Urinary bladder (tissue), 4 donors: Measurements from ENCODE around the gene IER3. TPM values are rescaled to one million over a fixed set of nuclear protein-coding genes. Genes with fewer than 3 reads are reported as not detected.
A peak's percentile ranks its signal among the peaks of the same experiment; 100 is the strongest.
"Not testable (repeated sequence)": the region's sequence is repeated elsewhere in the genome, so short reads cannot be mapped to it uniquely, and the experiment has no call there.

Source experiments
- DNase-seq: peaks from one replicate; pipeline ENCODE4 v3.0.0-alpha.2; 2015; ENCODE audit errors: extremely low spot score
- H3K27ac ChIP-seq: one replicate; pipeline ENCODE4 v1.5.1; 2013; ENCODE audit warnings: low read depth, mild to moderate bottlenecking, moderate library complexity
- H3K36me3 ChIP-seq: one replicate; pipeline ENCODE4 v1.6.1; 2013; ENCODE audit warnings: mild to moderate bottlenecking, moderate library complexity; ENCODE audit not compliant: insufficient read depth
- H3K4me1 ChIP-seq: one replicate; pipeline ENCODE4 v1.6.1; 2013; ENCODE audit warnings: mild to moderate bottlenecking, moderate library complexity; ENCODE audit not compliant: insufficient read depth
- H3K4me3 ChIP-seq: one replicate; pipeline ENCODE4 v1.5.1; 2013; ENCODE audit warnings: low read depth, low read length
- WGBS: extraction: QIAGEN DNeasy Blood & Tissue Kit; methylation state at CpG from one replicate; pipeline ENCODE4 v1.1.7; 2013; 5-methylcytosine and 5-hydroxymethylcytosine counted together
- polyA plus RNA-seq: library from polyadenylated mRNA; stranded (reverse); fragments of 200-250 nt; gene quantifications from one replicate; pipeline ENCODE4 v1.2.3, GENCODE V29; 2013
- total RNA-seq: library from RNA; depleted of rRNA; stranded (reverse); fragments of >200 nt; gene quantifications from one replicate; pipeline ENCODE4 v1.2.3, GENCODE V29; 2014
- donor health status: healthy with polysubstance abuse.
- donor health status: healthy.

The IER3 gene
- total and polyA plus RNA-seq, 2 donors, result 4.8 to 71.9 TPM

- 44% methylated on average over 8 of the region's 8 CpGs for WGBS
- no peak for DNase-seq
- Histone ChIP-seq H3K4me1 (no peaks in the 10 kb centered on the region), H3K4me3 (no peak overlapping the region), H3K36me3 (no peaks in the 10 kb centered on the region), H3K27ac (no peak overlapping the region)
Observed at GRCh38 chr6:30763618-30764489, 19.5 kb upstream of the IER3 start.

- Histone ChIP-seq H3K36me3 (no peaks in the 10 kb centered on the region), H3K4me1 (no peaks in the 10 kb centered on the region), H3K27ac (no peak overlapping the region), H3K4me3 (no peak overlapping the region)
- WGBS, result 93% methylated on average over 1 of the region's 1 CpG
- DNase-seq, result no peak
Observed at GRCh38 chr6:30763155-30763617, 18.8 kb upstream of the IER3 start.

- Histone ChIP-seq H3K27ac (no peak overlapping the region), H3K4me3 (no peak overlapping the region), H3K4me1 (no peaks in the 10 kb centered on the region), H3K36me3 (no peaks in the 10 kb centered on the region)
- DNase-seq, result no peak
- 94% methylated on average over 4 of the region's 4 CpGs for WGBS
Observed at GRCh38 chr6:30761791-30762429, 17.6 kb upstream of the IER3 start.

GRCh38 chr6:30760549-30760948 lies 16.2 kb upstream of the IER3 start:
- WGBS, result 77% methylated on average over 8 of the region's 8 CpGs
- Histone ChIP-seq H3K4me3 (no peak overlapping the region), H3K4me1 (no peaks in the 10 kb centered on the region), H3K27ac (no peak overlapping the region), H3K36me3 (no peaks in the 10 kb centered on the region)
- DNase-seq, result no peak

GRCh38 chr6:30759575-30760239 lies 15.4 kb upstream of the IER3 start:
- no peak overlapping the region for H3K27ac ChIP-seq
- H3K4me1 ChIP-seq, result no peaks in the 10 kb centered on the region
- WGBS, result 86% methylated on average over 10 of the region's 10 CpGs
- DNase-seq, result no peak
- H3K36me3 ChIP-seq, result no peaks in the 10 kb centered on the region
- no peak overlapping the region for H3K4me3 ChIP-seq

GRCh38 chr6:30757261-30757904 lies 13.0 kb upstream of the IER3 start:
- H3K27ac ChIP-seq, result no peak overlapping the region
- no peak for DNase-seq
- no peaks in the 10 kb centered on the region for H3K4me1 ChIP-seq
- H3K36me3 ChIP-seq, result no peaks in the 10 kb centered on the region
- H3K4me3 ChIP-seq, result no peak overlapping the region
- 87% methylated on average over 1 of the region's 1 CpG for WGBS

- not testable (repeated sequence) for H3K36me3 ChIP-seq, DNase-seq, H3K4me1 ChIP-seq, H3K27ac ChIP-seq, H3K4me3 ChIP-seq
- WGBS, result 93% methylated on average over 7 of the region's 7 CpGs
Observed at GRCh38 chr6:30756405-30757003, 12.2 kb upstream of the IER3 start.

GRCh38 chr6:30754631-30755030 lies 10.3 kb upstream of the IER3 start:
- DNase-seq, result no peak
- Histone ChIP-seq H3K4me1 (no peaks in the 10 kb centered on the region), H3K36me3 (no peaks in the 10 kb centered on the region), H3K27ac (no peak overlapping the region), H3K4me3 (no peak overlapping the region)
- WGBS, result 95% methylated on average over 3 of the region's 3 CpGs

- no peak overlapping the region for H3K4me3 ChIP-seq
- 16% methylated on average over 12 of the region's 12 CpGs for WGBS
- DNase-seq, result peak; percentile 39
- no peaks in the 10 kb centered on the region for H3K4me1 ChIP-seq
- H3K27ac ChIP-seq, result peak overlapping the region; percentile 86
- no peaks in the 10 kb centered on the region for H3K36me3 ChIP-seq
Observed at GRCh38 chr6:30752157-30752927, 8.0 kb upstream of the IER3 start.

GRCh38 chr6:30750379-30750668 lies 6.0 kb upstream of the IER3 start:
- H3K4me3 ChIP-seq, result no peak overlapping the region

GRCh38 chr6:30749554-30750378 lies 5.4 kb upstream of the IER3 start:
- peak overlapping the region; percentile 34 for H3K27ac ChIP-seq
- no peaks in the 10 kb centered on the region for H3K36me3 ChIP-seq
- no peak for DNase-seq
- H3K4me1 ChIP-seq, result no peaks in the 10 kb centered on the region
- 83% methylated on average over 12 of the region's 12 CpGs for WGBS
- no peak overlapping the region for H3K4me3 ChIP-seq

More at GRCh38 chr6:30750379-30750668, 6.0 kb upstream of the IER3 start:
- Histone ChIP-seq H3K4me1 (no peaks in the 10 kb centered on the region), H3K27ac (no peak overlapping the region), H3K36me3 (no peaks in the 10 kb centered on the region)
- DNase-seq, result no peak

GRCh38 chr6:30748851-30749540 lies 4.6 kb upstream of the IER3 start:
- Histone ChIP-seq H3K4me3 (no peak overlapping the region), H3K4me1 (no peaks in the 10 kb centered on the region), H3K36me3 (no peaks in the 10 kb centered on the region), H3K27ac (no peak overlapping the region)
- WGBS, result 65% methylated on average over 8 of the region's 8 CpGs
- DNase-seq, result no peak
